K562 (cell line): Measurements from ENCODE around the gene TOMM70. TPM values are rescaled to one million over a fixed set of nuclear protein-coding genes. Genes with fewer than 3 reads are reported as not detected.

Experiments
- ATAC-seq: fragments of 200-7000 bp; cut with Tn5 transposase; 3 replicates; pipeline ENCODE4 v1.9.1; 2020; ENCODE audit warnings: moderate library complexity
- BruUV-seq: library from RNA; stranded (reverse); fragments of 400-500 nt; replicated peaks from 2 replicates; lab custom pipeline; 2021; lab: Mats Ljungman, UMichigan
- CTCF ChIA-PET: fragments of 300-600 bp; formaldehyde crosslinking; extraction: SDS; loops from one replicate; lab custom pipeline; 2021; ENCODE audit warnings: low intra/inter-chr PET ratio; lab: Yijun Ruan, JAX
- POLR2A ChIA-PET: fragments of 300-600, 350-650 bp; sonication (Branson Sonifier 250); formaldehyde crosslinking; extraction: SDS; loops from one replicate; lab custom pipeline; 2021; ENCODE audit warnings: antibody characterized with exemption, inconsistent platforms; lab: Yijun Ruan, JAX
- DNase-seq, 4 experiments: peaks; one replicate each; pipeline versions ENCODE4 v3.0.0 to v3.0.0-alpha.2; 2011 to 2018; ENCODE audit warnings: low spot score in 3 of 4, mixed read lengths in 3 of 4; ENCODE audit errors: extremely low read depth in 1 of 4
- FAIRE-seq: peaks from 2 replicates; lab custom pipeline; 2011; peaks lifted over from hg19 to GRCh38; lab: Jason Lieb, UNC
- H2AFZ ChIP-seq: 2 replicates; pipeline ENCODE4 v1.6.0; 2011; ENCODE audit warnings: low read depth, low read length, control low read depth, inconsistent platforms
- H3K27ac ChIP-seq: fragments of 200-600 bp; 3 replicates; pipeline ENCODE4 v1.8.0; 2011; ENCODE audit warnings: low read depth, mild to moderate bottlenecking, control low read depth, inconsistent platforms, low read length, moderate library complexity, mixed read lengths; ENCODE audit errors: extremely low read depth
- H3K27me3 ChIP-seq, 2 experiments: fragments of 300-600 bp in 1 of 2; 2 replicates in 1 of 2; 3 replicates in 1 of 2; pipeline versions ENCODE4 v1.6.0 to v1.8.0; 2011; ENCODE audit warnings: inconsistent platforms in 2 of 2, low read length in 2 of 2, mild to moderate bottlenecking in 1 of 2, mixed read lengths in 1 of 2, moderate library complexity in 1 of 2; ENCODE audit not compliant: control insufficient read depth in 2 of 2, insufficient read depth in 2 of 2
- H3K36me3 ChIP-seq: fragments of 300-600 bp; 3 replicates; pipeline ENCODE4 v1.8.0; 2011; ENCODE audit warnings: mild to moderate bottlenecking, low read length, inconsistent platforms; ENCODE audit not compliant: control insufficient read depth, insufficient read depth
- H3K4me1 ChIP-seq, 2 experiments: fragments of 200-600 bp in 1 of 2; replicated peaks in 1 of 2; 2 replicates in 1 of 2; 3 replicates in 1 of 2; pipeline versions ENCODE4 v1.5.1 to v1.8.0; 2011; ENCODE audit warnings: inconsistent platforms in 2 of 2, low read length in 2 of 2, mild to moderate bottlenecking in 1 of 2, mixed read lengths in 1 of 2, moderate library complexity in 1 of 2; ENCODE audit not compliant: control insufficient read depth in 2 of 2, insufficient read depth in 2 of 2
- H3K4me2 ChIP-seq: 2 replicates; pipeline ENCODE4 v1.6.1; 2011; ENCODE audit warnings: low read length, control low read depth, inconsistent platforms, mixed read lengths; ENCODE audit not compliant: insufficient read depth
- H3K4me3 ChIP-seq: fragments of 200-600 bp; sonication (generic), shearing (Covaris generic); 2 replicates; pipeline ENCODE4 v1.5.1; 2016; ENCODE audit warnings: control low read depth, inconsistent platforms
- H3K79me2 ChIP-seq: fragments of 200-600 bp; 3 replicates; pipeline ENCODE4 v1.8.0; 2011; ENCODE audit warnings: low read length, inconsistent platforms; ENCODE audit not compliant: control insufficient read depth, insufficient read depth
- H3K9ac ChIP-seq, 2 experiments: 2 replicates each; pipeline versions ENCODE4 v1.6.0 to v1.6.1; 2011; ENCODE audit warnings: low read depth in 2 of 2, low read length in 2 of 2, control low read depth in 1 of 2, inconsistent platforms in 1 of 2, mild to moderate bottlenecking in 1 of 2, mixed read lengths in 1 of 2; ENCODE audit not compliant: insufficient read depth in 1 of 2
- H3K9me1 ChIP-seq: one replicate; pipeline ENCODE4 v1.6.0; 2011; ENCODE audit warnings: inconsistent platforms, mild to moderate bottlenecking, low read length, moderate library complexity; ENCODE audit not compliant: control insufficient read depth, insufficient read depth
- H3K9me3 ChIP-seq: replicated peaks from 2 replicates; pipeline ENCODE4 v1.5.1; 2011; ENCODE audit warnings: low read depth, low read length, inconsistent platforms; ENCODE audit not compliant: control insufficient read depth, insufficient read depth
- H4K20me1 ChIP-seq: replicated peaks from 2 replicates; pipeline ENCODE4 v1.6.1; 2011; ENCODE audit warnings: low read length, inconsistent platforms, mixed read lengths; ENCODE audit not compliant: control insufficient read depth, insufficient read depth
- CTBP1 ChIP-seq: fragments of 450-650 bp; IDR thresholded peaks from 2 replicates; pipeline ENCODE4 v1.6.1; 2016; ENCODE audit warnings: borderline replicate concordance
- ERF ChIP-seq: fragments of 450-650 bp; formaldehyde crosslinking; IDR thresholded peaks from 2 replicates; pipeline ENCODE4 v1.4.0; 2020; ENCODE audit warnings: mild to moderate bottlenecking, mixed read lengths
- FOXJ3 ChIP-seq: sonication (generic); formaldehyde crosslinking; IDR thresholded peaks from 2 replicates; pipeline ENCODE4 v1.4.0; 2020; ENCODE audit warnings: mild to moderate bottlenecking, missing genetic modification reagents
- HDAC6 ChIP-seq: IDR thresholded peaks from 2 replicates; pipeline ENCODE4 v1.6.1; 2012; ENCODE audit warnings: low read depth, mild to moderate bottlenecking, control low read depth, inconsistent platforms, low read length, moderate library complexity
- HMG20B ChIP-seq: fragments of 250-450 bp; sonication (Bioruptor Pico); IDR thresholded peaks from 2 replicates; pipeline ENCODE4 v1.5.0; 2021; ENCODE audit warnings: mild to moderate bottlenecking
- HOXB6 ChIP-seq: fragments of 250-450 bp; sonication (Bioruptor Pico); IDR thresholded peaks from 2 replicates; pipeline ENCODE4 v1.5.1; 2022; ENCODE audit warnings: mild to moderate bottlenecking, borderline replicate concordance
- MEIS2 ChIP-seq: fragments of 450-650 bp; IDR thresholded peaks from 2 replicates; pipeline ENCODE4 v1.6.1; 2014; ENCODE audit warnings: mild to moderate bottlenecking; ENCODE audit not compliant: partially characterized antibody
- NBN ChIP-seq: fragments of 450-650 bp; IDR thresholded peaks from 2 replicates; pipeline ENCODE4 v1.6.1; 2016; ENCODE audit warnings: low read depth, mild to moderate bottlenecking
- NKRF ChIP-seq: fragments of 450-650 bp; IDR thresholded peaks from 2 replicates; pipeline ENCODE4 v1.6.1; 2016; ENCODE audit warnings: borderline replicate concordance
- TBL1XR1 ChIP-seq, 2 experiments: IDR thresholded peaks; 2 replicates each; pipeline ENCODE4 v1.6.1; 2012; ENCODE audit warnings: improper control_type of control experiment in 2 of 2, low read length in 2 of 2, mild to moderate bottlenecking in 1 of 2
- TRIM25 ChIP-seq: fragments of 450-650 bp; IDR thresholded peaks from 2 replicates; pipeline ENCODE4 v1.7.0; 2016; ENCODE audit warnings: borderline replicate concordance
- ZBTB33 ChIP-seq: sonication (generic); formaldehyde crosslinking; IDR thresholded peaks from 2 replicates; pipeline ENCODE4 v1.8.1; 2023; ENCODE audit warnings: mild to moderate bottlenecking, missing genetic modification reagents
- ZBTB5 ChIP-seq: fragments of 450-650 bp; IDR thresholded peaks from 2 replicates; pipeline ENCODE4 v1.6.1; 2017; ENCODE audit warnings: antibody characterized with exemption
- ZNF140 ChIP-seq: fragments of 250-450 bp; sonication (Bioruptor Pico); IDR thresholded peaks from 2 replicates; pipeline ENCODE4 v1.8.0; 2021; ENCODE audit warnings: moderate library complexity, mild to moderate bottlenecking, inconsistent platforms
- ZNF311 ChIP-seq: fragments of 250-450 bp; sonication (Bioruptor Pico); IDR thresholded peaks from 2 replicates; pipeline ENCODE4 v1.4.0; 2020; ENCODE audit warnings: mild to moderate bottlenecking, moderate library complexity
- ZNF316 ChIP-seq: fragments of 450-650 bp; IDR thresholded peaks from 2 replicates; pipeline ENCODE4 v1.6.1; 2016
- ZNF699 ChIP-seq: fragments of 250-450 bp; sonication (Bioruptor Pico); IDR thresholded peaks from 2 replicates; pipeline ENCODE4 v1.8.0; 2021; ENCODE audit warnings: mild to moderate bottlenecking, moderate library complexity; ENCODE audit not compliant: insufficient replicate concordance
- WGBS: fragments of 100-300 bp; shearing (Covaris generic); methylation state at CpG from one replicate; pipeline ENCODE4 v1.1.6; 2016; ENCODE audit warnings: low coverage, mixed read lengths; ENCODE audit not compliant: insufficient coverage; ENCODE audit errors: missing lambda C conversion rate; 5-methylcytosine and 5-hydroxymethylcytosine counted together
- in situ Hi-C: fragments of 300-500 bp; cut with MboI; formaldehyde crosslinking; loops from 4 replicates; pipeline ENCODE4 v1.15.0; 2018; ENCODE audit warnings: inconsistent platforms, mixed read lengths
- intact Hi-C: fragments of 100-400 bp; cut with micrococcal nuclease; formaldehyde crosslinking; loops from 2 replicates; pipeline ENCODE4 v1.14.2; 2022
- polyA plus RNA-seq, 8 experiments: library from polyadenylated mRNA; depleted of rRNA in 4 of 8; stranded (reverse) in 5 of 8; unstranded in 3 of 8; fragments of >200 nt; fragmentation: Nextera tagmentation in 2 of 8; fragmentation: Illumina TruSeq in 1 of 8; extraction: Ambion mirVana in 2 of 8; extraction: Trizol in 1 of 8; gene quantifications; 2 replicates each; pipeline versions ENCODE4 v1.2.1 to v1.2.3, GENCODE V29; 2011 to 2014; ENCODE audit warnings: inconsistent platforms in 1 of 8, missing spikeins in 1 of 8
- total RNA-seq, 7 experiments: library from RNA; depleted of rRNA in 6 of 7; stranded (reverse); fragments of >200 nt in 6 of 7; fragmentation: Illumina TruSeq in 2 of 7; extraction: Trizol in 2 of 7; gene quantifications; 2 replicates each; pipeline versions ENCODE4 v1.2.1 to v1.2.3, GENCODE V29; 2011 to 2021; ENCODE audit warnings: low replicate concordance in 1 of 7

TOMM70 gene
- total and polyA plus RNA-seq, 9 of the 15 experiments (the other 6 are each of a cell fraction or from before 2014, with no cell fraction given), result 17.5 to 75.6 (median 54.9) TPM

- TF ChIP-seq ZNF699 (no peak), HMG20B (no peak), HDAC6 (no peak), ZNF316 (no peak), TRIM25 (no peak), ZNF140 (CRISPR knock-in tag) (no peak), CTBP1 (no peak), ZBTB5 (no peak), NBN (no peak), HOXB6 (no peak), TBL1XR1 (IDR thresholded peaks at IDR 0.05; ENCODE audit: low read length in 2 of 2) (no peak), FOXJ3 (CRISPR knock-in tag) (no peak), ZBTB33 (CRISPR knock-in tag) (no peak), ERF (no peak), NKRF (no peak), ZNF311 (CRISPR knock-in tag) (no peak), MEIS2 (no peak)
- 86% methylated on average over 4 of the region's 4 CpGs for WGBS
- Histone ChIP-seq H4K20me1 (no peaks in the 10 kb centered on the region), H3K4me3 (no peak overlapping the region), H3K27me3 (no peaks in the 10 kb centered on the region), H3K79me2 (no peaks in the 10 kb centered on the region), H3K9me3 (no peaks in the 10 kb centered on the region), H3K4me1 (no peaks in the 10 kb centered on the region), H3K9ac (no peak overlapping the region), H2AFZ (no peak overlapping the region), H3K9me1 (no peaks in the 10 kb centered on the region), H3K27ac (no peak overlapping the region), H3K4me2 (no peak overlapping the region), H3K36me3 (peaks cover 88% of the 10 kb centered on the region)
- no TSS peak for BruUV-seq
- DNase-seq (no peak), FAIRE-seq (no peak), ATAC-seq (no peak)
- POLR2A ChIA-PET, result interaction anchor here (0.6 kb wide), 1 partner anchor 9 kb away, joined by 3 read pairs; no protein-coding TSS in a partner anchor
- in situ Hi-C loops, result no loop called here
- intact Hi-C loops, result no loop called here
- CTCF ChIA-PET, result no interaction called here
Observed at GRCh38 chr3:100376301-100376700, 24.6 kb downstream of the TOMM70 start.
